Loucy (cell line): ENCODE results near the gene DLL4.

ENCODE experiments used
- CTCF ChIP-seq: fragments of 200-600 bp; sonication (generic); conservative IDR thresholded peaks from 2 replicates; pipeline ENCODE4 v1.5.1; 2014; ENCODE audit warnings: mild to moderate bottlenecking, antibody characterized with exemption, low read length
- EZH2phosphoT487 ChIP-seq: fragments of 200-600 bp; IDR thresholded peaks from 2 replicates; pipeline ENCODE4 v1.6.1; 2018; ENCODE audit warnings: antibody characterized with exemption, mild to moderate bottlenecking, moderate library complexity, borderline replicate concordance

GRCh38 chr15:40941528-40942336 is 12.6 kb downstream of the DLL4 start:
- TF ChIP-seq CTCF (no peak; the same call in 1 of the 2 replicates), EZH2phosphoT487 (no peak)
